Stimulated activated CD4-positive, alpha-beta T cell treated with anti-CD3 and anti-CD28 coated beads, Interleukin-2, amount 100 ng/mL, for 48 hours (primary cell): ENCODE data around the gene PCDHA10.
"Not testable (repeated sequence)": the region's sequence is repeated elsewhere in the genome, so short reads cannot be mapped to it uniquely, and the experiment has no call there.

Source experiments
- DNase-seq, 2 donors: peaks; one replicate each; pipeline ENCODE4 v3.0.0-alpha.2; 2020

The PCDHA10 gene

GRCh38 chr5:140855772-140856674 lies at the start of gene PCDHA10:
TSS of gene PCDHA10 (plus strand) at chr5:140855897. CDS start at chr5:140856049, 152 bp downstream.
- DNase-seq = no peak

GRCh38 chr5:140806834-140807775 lies 48.6 kb upstream of the PCDHA10 start, which contains the start of gene PCDHA4:
TSS of gene PCDHA4 (plus strand) at chr5:140807068.
- peak; percentile 7 to 31 for DNase-seq

GRCh38 chr5:140808241-140808888 lies 47.3 kb upstream of the PCDHA10 start:
- DNase-seq = not testable (repeated sequence)

GRCh38 chr5:140808889-140809291 lies 46.8 kb upstream of the PCDHA10 start:
- DNase-seq = no peak

GRCh38 chr5:140821375-140822280 lies 34.1 kb upstream of the PCDHA10 start, which contains the start of gene PCDHA5:
TSS of gene PCDHA5 (plus strand) at chr5:140821613.
- peak; percentile 28 to 32 for DNase-seq

GRCh38 chr5:140822281-140822629 lies 33.4 kb upstream of the PCDHA10 start:
- no peak for DNase-seq

- DNase-seq = not testable (repeated sequence)
These were observed 32.7 kb upstream of the PCDHA10 start for GRCh38 chr5:140822969-140823368.

DNA sequence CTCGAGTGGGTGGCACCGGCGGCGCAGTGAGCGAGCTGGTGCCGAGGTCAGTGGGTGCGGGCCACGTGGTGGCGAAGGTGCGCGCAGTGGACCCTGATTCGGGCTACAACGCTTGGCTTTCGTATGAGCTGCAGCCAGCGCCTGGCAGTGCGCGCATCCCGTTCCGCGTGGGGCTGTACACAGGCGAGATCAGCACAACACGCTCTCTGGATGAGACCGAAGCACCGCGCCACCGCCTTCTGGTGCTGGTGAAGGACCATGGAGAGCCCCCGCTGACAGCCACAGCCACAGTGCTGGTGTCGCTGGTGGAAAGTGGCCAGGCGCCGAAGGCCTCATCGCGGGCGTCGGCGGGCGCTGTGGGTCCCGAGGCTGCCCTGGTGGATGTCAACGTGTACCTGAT lies 32.2 kb upstream of the PCDHA10 start:
- no peak for DNase-seq

GRCh38 chr5:140827704-140828361 lies 27.9 kb upstream of the PCDHA10 start, which contains the start of gene PCDHA6:
TSS of gene PCDHA6 (plus strand) at chr5:140827960. CDS start at chr5:140828092, 132 bp downstream.
- DNase-seq = no peak

GRCh38 chr5:140828362-140828737 lies 27.3 kb upstream of the PCDHA10 start:
- no peak for DNase-seq

DNA sequence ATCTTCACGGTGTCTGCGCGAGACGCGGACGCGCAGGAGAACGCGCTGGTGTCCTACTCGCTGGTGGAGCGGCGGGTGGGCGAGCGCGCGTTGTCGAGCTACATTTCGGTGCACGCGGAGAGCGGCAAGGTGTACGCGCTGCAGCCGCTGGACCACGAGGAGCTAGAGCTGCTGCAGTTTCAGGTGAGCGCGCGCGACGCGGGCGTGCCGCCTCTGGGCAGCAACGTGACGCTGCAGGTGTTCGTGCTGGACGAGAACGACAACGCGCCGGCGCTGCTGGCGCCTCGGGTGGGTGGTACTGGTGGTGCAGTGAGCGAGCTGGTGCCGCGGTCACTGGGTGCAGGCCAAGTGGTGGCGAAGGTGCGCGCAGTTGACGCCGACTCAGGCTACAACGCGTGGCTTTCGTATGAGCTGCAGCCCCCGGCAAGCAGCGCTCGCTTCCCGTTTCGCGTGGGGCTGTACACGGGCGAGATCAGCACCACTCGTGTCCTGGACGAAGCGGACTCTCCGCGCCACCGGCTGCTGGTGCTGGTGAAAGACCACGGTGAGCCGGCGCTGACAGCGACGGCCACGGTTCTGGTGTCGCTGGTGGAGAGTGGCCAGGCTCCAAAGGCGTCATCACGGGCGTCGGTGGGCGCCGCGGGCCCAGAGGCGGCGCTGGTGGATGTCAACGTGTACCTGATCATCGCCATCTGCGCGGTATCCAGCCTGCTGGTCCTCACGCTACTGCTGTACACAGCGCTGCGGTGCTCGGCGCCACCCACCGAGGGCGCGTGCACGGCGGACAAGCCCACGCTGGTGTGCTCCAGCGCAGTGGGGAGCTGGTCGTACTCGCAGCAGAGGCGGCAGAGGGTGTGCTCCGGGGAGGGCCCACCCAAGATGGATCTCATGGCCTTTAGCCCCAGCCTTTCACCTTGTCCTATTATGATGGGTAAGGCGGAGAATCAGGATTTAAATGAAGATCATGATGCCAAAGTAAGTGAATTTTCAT lies 25.9 kb upstream of the PCDHA10 start:
- not testable (repeated sequence) for DNase-seq

GRCh38 chr5:140833993-140834392 lies 21.7 kb upstream of the PCDHA10 start, which contains the start of gene PCDHA7:
TSS of gene PCDHA7 (plus strand) at chr5:140834269. CDS start at chr5:140834384, 115 bp downstream.
- no peak for DNase-seq

GRCh38 chr5:140834439-140835008 lies 21.2 kb upstream of the PCDHA10 start:
- not testable (repeated sequence) for DNase-seq

GRCh38 chr5:140835622-140836510 lies 19.8 kb upstream of the PCDHA10 start:
- DNase-seq = no peak

DNA sequence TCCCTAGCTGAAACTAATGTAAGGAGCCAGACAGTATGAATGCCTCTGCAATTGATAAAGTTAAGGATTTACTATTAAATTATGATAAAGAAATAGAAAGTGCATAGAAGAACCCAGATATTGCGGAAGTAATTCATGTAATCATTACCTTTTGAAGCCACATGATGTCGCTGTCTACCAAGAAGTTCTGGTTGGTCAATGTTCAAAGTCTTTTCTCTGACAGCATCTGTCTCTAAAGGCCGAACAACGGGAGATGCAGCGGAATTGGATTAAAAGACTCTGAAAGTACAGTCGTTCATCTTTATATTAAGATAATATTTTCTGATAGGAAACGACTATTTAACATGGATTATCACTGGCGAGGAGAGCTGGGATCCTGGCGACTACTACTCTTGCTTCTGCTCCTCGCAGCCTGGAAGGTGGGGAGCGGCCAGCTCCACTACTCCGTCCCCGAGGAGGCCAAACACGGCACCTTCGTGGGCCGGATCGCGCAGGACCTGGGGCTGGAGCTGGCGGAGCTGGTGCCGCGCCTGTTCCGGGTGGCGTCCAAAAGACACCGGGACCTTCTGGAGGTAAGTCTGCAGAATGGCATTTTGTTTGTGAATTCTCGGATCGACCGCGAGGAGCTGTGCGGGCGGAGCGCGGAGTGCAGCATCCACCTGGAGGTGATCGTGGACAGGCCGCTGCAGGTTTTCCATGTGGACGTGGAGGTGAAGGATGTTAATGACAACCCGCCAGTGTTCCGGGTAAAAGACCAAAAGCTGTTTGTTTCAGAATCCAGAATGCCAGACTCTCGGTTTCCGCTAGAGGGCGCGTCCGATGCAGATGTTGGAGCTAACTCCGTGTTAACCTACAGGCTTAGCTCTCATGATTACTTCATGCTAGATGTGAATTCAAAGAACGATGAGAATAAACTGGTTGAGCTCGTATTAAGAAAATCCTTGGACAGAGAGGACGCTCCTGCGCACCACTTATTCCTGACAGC lies 14.4 kb upstream of the PCDHA10 start, which contains the start of gene PCDHA8:
Gene PCDHA8, plus strand, starts transcription at position 210 of the 985 bp plus-strand sequence. Its CDS starts 135 bp downstream, at position 345.
- peak in 1 of 2 donors; percentile 24 for DNase-seq
